Effector memory CD4-positive, alpha-beta T cell (primary cell): Measurements from ENCODE around the gene IFFO2.

Experiments used
- DNase-seq, 3 donors: peaks; one replicate each; pipeline ENCODE4 v3.0.0-alpha.2; 2020
- H3K27ac ChIP-seq: 2 replicates; pipeline ENCODE4 v1.7.0; 2013; ENCODE audit warnings: mild to moderate bottlenecking, low read length, moderate library complexity; ENCODE audit not compliant: insufficient read depth, poor library complexity, severe bottlenecking
- H3K27me3 ChIP-seq: replicated peaks from 2 replicates; pipeline ENCODE4 v1.7.0; 2013; ENCODE audit warnings: mild to moderate bottlenecking, low read length; ENCODE audit not compliant: insufficient read depth, control insufficient read depth, poor library complexity, severe bottlenecking
- H3K36me3 ChIP-seq: 2 replicates; pipeline ENCODE4 v1.7.0; 2013; ENCODE audit warnings: mild to moderate bottlenecking, low read length, moderate library complexity; ENCODE audit not compliant: control insufficient read depth, insufficient read depth
- H3K4me1 ChIP-seq: 2 replicates; pipeline ENCODE4 v1.7.0; 2013; ENCODE audit warnings: low read length, mild to moderate bottlenecking; ENCODE audit not compliant: control insufficient read depth, insufficient read depth, poor library complexity, severe bottlenecking
- H3K4me3 ChIP-seq: 2 replicates; pipeline ENCODE4 v1.7.0; 2013; ENCODE audit warnings: low read length, low read depth, mild to moderate bottlenecking; ENCODE audit not compliant: insufficient read depth, poor library complexity, severe bottlenecking
- H3K9me3 ChIP-seq: 2 replicates; pipeline ENCODE4 v1.7.0; 2013; ENCODE audit warnings: mild to moderate bottlenecking, low read length, moderate library complexity; ENCODE audit not compliant: control insufficient read depth

IFFO2 gene

DNA sequence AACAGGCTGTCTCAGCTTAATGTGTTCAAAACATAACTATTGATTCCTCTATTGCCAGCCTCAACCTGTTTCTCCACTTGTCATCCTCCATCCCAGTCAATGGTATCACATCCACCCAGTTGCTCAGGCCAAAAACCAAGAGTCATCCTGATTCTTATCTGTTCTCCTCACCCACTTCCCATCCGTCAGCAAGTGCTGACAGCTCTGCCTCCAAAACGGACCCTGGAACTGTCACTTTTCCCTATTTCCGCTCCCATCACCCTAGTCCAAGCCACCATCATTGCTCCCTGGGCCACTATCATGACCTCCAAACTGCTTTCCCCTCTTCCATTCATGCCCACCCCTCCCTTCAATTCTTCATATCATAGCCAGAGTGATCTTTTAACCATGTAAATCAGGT, 36.2 kb upstream of the IFFO2 start:
- no peaks in the 10 kb centered on the region for H3K9me3 ChIP-seq
- no peaks in the 10 kb centered on the region for H3K27me3 ChIP-seq
- H3K4me1 ChIP-seq: no peaks in the 10 kb centered on the region
- no peak overlapping the region for H3K4me3 ChIP-seq
- H3K36me3 ChIP-seq: no peaks in the 10 kb centered on the region
- H3K27ac ChIP-seq: no peak overlapping the region
- no peak for DNase-seq

DNA sequence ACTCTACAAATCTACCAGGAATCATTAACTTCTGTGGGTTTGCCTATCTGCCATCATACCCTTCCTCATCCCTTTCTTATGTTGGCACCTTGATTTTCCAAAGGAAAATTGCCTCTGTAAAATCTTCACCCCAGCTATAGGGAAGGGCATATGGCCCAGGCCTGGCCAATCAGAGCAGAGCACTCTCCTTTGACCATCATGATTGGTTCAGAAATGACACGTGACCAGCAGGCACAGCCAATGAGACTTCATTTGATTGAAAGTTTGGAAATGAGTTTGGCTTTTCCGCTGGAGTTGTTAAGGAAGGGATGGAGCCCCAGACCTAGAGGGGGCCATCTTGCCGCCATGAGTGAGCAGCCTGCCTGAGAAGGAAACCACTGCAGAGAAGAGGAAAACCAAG, 35.1 kb upstream of the IFFO2 start:
- H3K27me3 ChIP-seq: no peaks in the 10 kb centered on the region
- DNase-seq: no peak

DNA sequence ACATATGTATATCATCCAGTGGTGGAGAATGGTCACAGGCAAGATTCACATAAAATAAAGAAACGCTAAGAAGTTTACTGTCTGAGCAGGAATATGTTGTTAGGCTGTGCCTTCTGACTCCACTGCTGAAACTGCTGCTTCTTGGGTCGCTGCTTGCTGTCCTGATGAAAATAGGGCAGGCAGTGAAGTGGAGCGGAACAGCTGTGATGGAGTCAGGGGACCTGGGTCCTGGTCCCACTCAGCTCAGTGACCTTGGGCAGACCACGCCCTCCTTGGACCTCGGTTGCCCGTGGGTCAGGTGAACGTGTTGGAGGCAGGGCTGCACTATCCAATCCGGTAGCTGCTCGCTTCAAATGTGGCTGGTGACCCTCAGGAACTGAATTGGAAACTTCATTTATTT, 33.4 kb upstream of the IFFO2 start:
- Histone ChIP-seq H3K9me3 (no peaks in the 10 kb centered on the region), H3K27ac (no peak overlapping the region), H3K27me3 (no peaks in the 10 kb centered on the region), H3K36me3 (no peaks in the 10 kb centered on the region), H3K4me1 (no peaks in the 10 kb centered on the region), H3K4me3 (no peak overlapping the region)
- no peak for DNase-seq

More for the DNA sequence above, 35.1 kb upstream of the IFFO2 start:
- Histone ChIP-seq H3K27ac (no peak overlapping the region), H3K9me3 (no peaks in the 10 kb centered on the region), H3K4me3 (no peak overlapping the region), H3K36me3 (no peaks in the 10 kb centered on the region), H3K4me1 (no peaks in the 10 kb centered on the region)

DNA sequence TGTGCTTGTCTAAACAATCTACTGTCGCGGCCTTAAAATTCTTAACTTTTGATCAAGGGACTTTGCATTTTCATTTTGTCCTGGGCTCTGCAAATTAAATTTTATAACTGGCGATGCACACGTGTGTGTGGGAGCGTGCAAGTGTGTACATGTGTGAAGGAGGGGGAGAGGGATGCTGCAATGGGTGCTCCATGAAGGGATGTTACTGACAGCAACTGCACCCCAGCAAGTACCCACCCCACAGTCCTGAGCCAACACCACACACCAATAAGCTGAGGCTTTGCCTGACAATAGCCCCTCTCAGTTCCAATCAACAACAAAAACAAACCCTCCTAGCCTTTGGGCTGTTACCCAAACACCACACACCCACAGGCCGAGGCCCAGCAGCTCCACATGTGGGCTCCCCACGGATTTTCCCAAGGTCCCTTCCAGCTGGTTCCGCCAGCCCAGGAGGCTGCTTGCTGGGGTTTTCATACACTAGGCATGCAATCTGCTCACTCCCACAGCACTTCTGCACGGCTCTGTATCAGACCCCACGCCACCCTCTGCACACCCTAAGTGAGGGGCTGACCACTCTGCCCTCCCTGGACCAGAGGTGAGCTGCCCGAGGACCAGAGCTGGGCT, 32.8 kb upstream of the IFFO2 start:
- no peaks in the 10 kb centered on the region for H3K9me3 ChIP-seq
- no peaks in the 10 kb centered on the region for H3K27me3 ChIP-seq
- DNase-seq: no peak
- no peaks in the 10 kb centered on the region for H3K4me1 ChIP-seq
- H3K36me3 ChIP-seq: no peaks in the 10 kb centered on the region
- no peak overlapping the region for H3K4me3 ChIP-seq
- H3K27ac ChIP-seq: no peak overlapping the region

DNA sequence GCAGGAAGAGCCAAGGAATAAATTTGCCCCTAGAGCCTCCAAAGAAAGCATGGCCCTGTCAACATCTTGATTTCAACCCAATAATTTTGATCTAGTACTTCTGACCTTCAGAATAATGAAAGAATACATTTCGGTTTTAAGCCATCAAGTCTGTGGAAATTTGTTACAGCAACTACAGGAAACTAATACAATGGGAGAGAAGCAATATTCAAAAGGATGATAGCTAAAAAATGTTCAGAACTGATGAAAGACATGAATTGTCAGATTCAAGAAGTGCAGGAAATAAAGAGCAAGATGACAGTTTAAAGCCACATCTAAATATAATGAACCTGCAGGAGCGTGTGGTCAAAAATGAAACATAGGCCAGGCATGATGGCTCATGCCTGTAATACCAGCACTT, 24.8 kb upstream of the IFFO2 start:
- H3K4me3 ChIP-seq: no peak overlapping the region

DNA sequence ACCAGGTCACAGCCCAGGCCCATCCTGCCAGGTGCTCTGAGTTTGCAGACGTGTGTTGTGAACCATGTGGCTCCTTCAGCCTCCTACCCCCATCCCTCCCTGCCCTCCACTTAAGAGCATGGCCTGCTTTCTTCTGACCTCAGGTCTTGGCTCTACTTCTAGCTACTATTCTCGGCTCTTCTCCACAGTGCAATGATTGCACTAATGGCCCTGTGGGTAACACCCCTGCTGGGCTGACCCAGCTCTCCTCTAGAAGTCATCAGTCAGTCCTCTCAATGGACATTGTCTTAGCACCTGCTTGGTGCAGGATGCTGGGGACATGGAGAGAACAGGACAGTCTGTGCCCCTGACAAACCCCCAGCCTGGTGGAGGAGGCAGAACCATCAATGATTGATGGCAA, 22.2 kb upstream of the IFFO2 start:
- H3K4me1 ChIP-seq: no peaks in the 10 kb centered on the region
- H3K27me3 ChIP-seq: no peaks in the 10 kb centered on the region
- H3K27ac ChIP-seq: no peak overlapping the region
- DNase-seq: no peak
- no peak overlapping the region for H3K4me3 ChIP-seq
- no peaks in the 10 kb centered on the region for H3K36me3 ChIP-seq
- H3K9me3 ChIP-seq: no peaks in the 10 kb centered on the region

More for the DNA sequence above, 24.8 kb upstream of the IFFO2 start:
- Histone ChIP-seq H3K27ac (no peak overlapping the region), H3K36me3 (no peaks in the 10 kb centered on the region), H3K4me1 (no peaks in the 10 kb centered on the region), H3K27me3 (no peaks in the 10 kb centered on the region), H3K9me3 (no peaks in the 10 kb centered on the region)
- no peak for DNase-seq

DNA sequence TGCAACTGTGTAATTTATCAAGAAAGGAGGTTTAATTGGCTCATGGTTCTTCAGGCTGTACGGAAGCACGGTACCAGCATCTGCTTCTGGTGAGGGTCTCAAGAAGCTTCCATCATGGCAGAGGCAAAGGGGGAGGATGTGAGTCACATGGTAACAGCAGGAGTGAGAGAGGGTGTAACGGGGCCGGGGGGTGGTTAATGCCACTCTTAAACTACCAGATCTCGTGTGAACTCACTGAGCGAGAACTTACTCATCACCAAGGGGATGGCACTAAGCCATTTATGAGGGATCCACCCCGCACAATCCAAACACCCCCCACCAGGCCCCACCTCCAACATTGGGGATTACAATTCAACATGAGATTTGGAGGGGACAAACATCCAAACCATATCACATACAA, 21.0 kb upstream of the IFFO2 start:
- no peak overlapping the region for H3K4me3 ChIP-seq
- no peaks in the 10 kb centered on the region for H3K36me3 ChIP-seq
- H3K27me3 ChIP-seq: no peaks in the 10 kb centered on the region
- no peak for DNase-seq
- H3K4me1 ChIP-seq: no peaks in the 10 kb centered on the region
- H3K27ac ChIP-seq: no peak overlapping the region
- H3K9me3 ChIP-seq: no peaks in the 10 kb centered on the region

DNA sequence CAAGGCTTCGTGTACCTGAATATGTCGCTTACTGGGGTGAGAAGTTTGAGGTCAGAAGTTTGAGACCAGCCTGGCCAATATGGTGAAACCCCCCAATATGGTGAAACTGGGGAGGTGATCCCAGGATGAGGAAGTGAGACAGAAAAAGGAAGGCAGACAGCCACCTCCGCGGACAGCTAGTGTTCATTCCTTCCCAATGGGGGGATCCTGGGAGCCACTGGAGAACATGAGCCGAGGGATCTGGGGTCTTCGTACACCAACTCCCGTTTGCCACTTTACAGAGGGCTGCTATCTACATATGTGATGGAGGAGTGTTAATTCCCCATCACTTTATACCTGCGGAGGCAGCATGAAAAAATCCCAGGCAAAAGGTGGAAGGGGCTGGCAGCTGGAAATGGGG, 19.6 kb upstream of the IFFO2 start:
- H3K27ac ChIP-seq: no peak overlapping the region
- no peaks in the 10 kb centered on the region for H3K9me3 ChIP-seq
- DNase-seq: no peak

DNA sequence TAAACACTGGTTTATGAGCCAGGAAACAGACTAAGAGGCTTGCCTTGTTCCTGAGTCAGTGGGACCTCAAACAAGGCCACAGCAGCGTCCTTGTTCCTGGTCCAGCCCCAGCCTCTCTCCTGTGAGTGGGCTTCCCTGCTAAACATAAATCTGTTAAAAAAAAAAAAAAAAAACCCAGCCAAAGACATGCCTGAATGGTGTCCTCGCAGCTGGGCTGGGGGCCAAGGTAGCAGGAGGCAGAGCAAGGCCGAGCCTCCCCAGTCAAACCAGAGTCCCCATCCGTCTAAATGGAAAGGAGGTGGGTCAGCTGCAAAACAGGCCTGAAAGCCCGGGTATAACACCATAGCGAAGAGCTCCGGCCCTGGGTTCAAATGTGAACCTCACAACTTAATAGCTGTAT, 18.1 kb upstream of the IFFO2 start:
- no peaks in the 10 kb centered on the region for H3K36me3 ChIP-seq
- H3K4me1 ChIP-seq: no peaks in the 10 kb centered on the region
- no peak overlapping the region for H3K27ac ChIP-seq
- DNase-seq: no peak
- H3K27me3 ChIP-seq: no peaks in the 10 kb centered on the region
- no peaks in the 10 kb centered on the region for H3K9me3 ChIP-seq
- H3K4me3 ChIP-seq: no peak overlapping the region

More for the DNA sequence above, 19.6 kb upstream of the IFFO2 start:
- H3K27me3 ChIP-seq: no peaks in the 10 kb centered on the region
- H3K4me1 ChIP-seq: no peaks in the 10 kb centered on the region
- H3K36me3 ChIP-seq: no peaks in the 10 kb centered on the region
- no peak overlapping the region for H3K4me3 ChIP-seq

DNA sequence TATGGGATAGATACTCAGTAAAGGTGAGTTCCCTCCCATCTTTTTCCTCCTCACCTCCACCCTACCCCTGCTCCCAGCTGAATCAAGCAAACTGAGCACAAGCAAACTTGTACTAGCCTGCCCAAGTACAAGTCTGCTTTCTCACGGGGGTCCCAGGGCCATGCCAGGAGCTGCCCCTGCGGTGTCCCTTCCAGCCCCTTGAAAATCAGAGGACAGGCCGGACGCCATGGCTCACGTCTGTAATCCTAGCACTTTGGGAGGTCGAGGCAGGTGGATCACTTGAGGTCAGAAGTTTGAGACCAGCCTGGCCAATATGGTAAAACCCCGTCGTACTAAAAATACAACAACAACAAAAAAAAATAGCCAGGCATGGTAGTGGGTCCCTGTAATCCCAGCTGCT, 17.5 kb upstream of the IFFO2 start:
- no peaks in the 10 kb centered on the region for H3K36me3 ChIP-seq
- H3K4me3 ChIP-seq: no peak overlapping the region
- no peaks in the 10 kb centered on the region for H3K9me3 ChIP-seq
- no peak for DNase-seq
- H3K27ac ChIP-seq: no peak overlapping the region
- H3K27me3 ChIP-seq: no peaks in the 10 kb centered on the region
- H3K4me1 ChIP-seq: no peaks in the 10 kb centered on the region
